HL-60 (cell line): ENCODE results near the gene CADM2.

Experiments
- POLR2AphosphoS5 ChIP-seq: IDR thresholded peaks from 2 replicates; pipeline ENCODE4 v1.6.1; 2012; ENCODE audit warnings: low read depth
- TF ChIP-seq, protein P1 (sequence below): IDR thresholded peaks from one replicate; pipeline ENCODE4 v1.5.1; 2011; ENCODE audit warnings: low read length, control low read depth, inconsistent platforms; ENCODE audit not compliant: insufficient read depth

DNA sequence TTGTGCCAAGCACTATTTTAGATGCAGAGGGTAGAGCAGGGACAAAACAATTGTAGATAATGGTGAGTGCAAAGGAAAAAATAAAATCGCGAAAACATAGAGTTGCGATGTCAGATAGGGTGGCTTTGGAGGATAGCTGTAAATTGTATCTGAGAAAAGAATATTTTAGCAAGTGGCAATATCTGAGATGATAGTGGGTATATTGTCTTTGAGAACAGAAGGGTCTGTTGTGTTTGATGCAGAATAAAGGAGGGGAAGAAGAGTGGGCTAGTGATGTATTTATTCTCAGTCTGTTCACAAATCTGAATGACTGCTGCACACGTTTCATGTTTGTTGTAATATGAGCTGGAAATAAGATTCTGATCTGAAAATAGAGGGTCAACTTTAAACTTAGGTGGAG lies 396.8 kb downstream of the CADM2 start:
- TF ChIP-seq, protein P1, sequence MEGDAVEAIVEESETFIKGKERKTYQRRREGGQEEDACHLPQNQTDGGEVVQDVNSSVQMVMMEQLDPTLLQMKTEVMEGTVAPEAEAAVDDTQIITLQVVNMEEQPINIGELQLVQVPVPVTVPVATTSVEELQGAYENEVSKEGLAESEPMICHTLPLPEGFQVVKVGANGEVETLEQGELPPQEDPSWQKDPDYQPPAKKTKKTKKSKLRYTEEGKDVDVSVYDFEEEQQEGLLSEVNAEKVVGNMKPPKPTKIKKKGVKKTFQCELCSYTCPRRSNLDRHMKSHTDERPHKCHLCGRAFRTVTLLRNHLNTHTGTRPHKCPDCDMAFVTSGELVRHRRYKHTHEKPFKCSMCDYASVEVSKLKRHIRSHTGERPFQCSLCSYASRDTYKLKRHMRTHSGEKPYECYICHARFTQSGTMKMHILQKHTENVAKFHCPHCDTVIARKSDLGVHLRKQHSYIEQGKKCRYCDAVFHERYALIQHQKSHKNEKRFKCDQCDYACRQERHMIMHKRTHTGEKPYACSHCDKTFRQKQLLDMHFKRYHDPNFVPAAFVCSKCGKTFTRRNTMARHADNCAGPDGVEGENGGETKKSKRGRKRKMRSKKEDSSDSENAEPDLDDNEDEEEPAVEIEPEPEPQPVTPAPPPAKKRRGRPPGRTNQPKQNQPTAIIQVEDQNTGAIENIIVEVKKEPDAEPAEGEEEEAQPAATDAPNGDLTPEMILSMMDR: no peak
- no peak for TF ChIP-seq POLR2AphosphoS5
